Naive B cell (primary cell): ENCODE measurements around the gene FCF1. TPM values are rescaled to one million over a fixed set of nuclear protein-coding genes. Genes with fewer than 3 reads are reported as not detected.
A peak's percentile ranks its signal among the peaks of the same experiment; 100 is the strongest.

ENCODE experiments used
- ATAC-seq, 2 donors: fragments of 150-1000 bp; cut with Tn5 transposase; 2 replicates each; pipeline ENCODE4 v1.10.0; 2021; ENCODE audit warnings: low read depth in 2 of 2, mild to moderate bottlenecking in 2 of 2, moderate library complexity in 2 of 2
- DNase-seq: peaks from one replicate; pipeline ENCODE4 v3.0.0; 2022
- H3K27ac Mint-ChIP-seq, 6 donors: one replicate each; pipeline ENCODE4 v1.8.0; 2020 to 2022; ENCODE audit warnings: mild to moderate bottlenecking in 6 of 6, mixed read lengths in 6 of 6, moderate library complexity in 5 of 6, inconsistent platforms in 2 of 6
- H3K27me3 Mint-ChIP-seq, 3 donors: one replicate each; pipeline ENCODE4 v1.8.0; 2021 to 2022; ENCODE audit warnings: mixed read lengths in 3 of 3, mild to moderate bottlenecking in 1 of 3
- H3K36me3 Mint-ChIP-seq, 2 donors: one replicate each; pipeline ENCODE4 v1.8.0; 2020 to 2022; ENCODE audit warnings: mixed read lengths in 2 of 2, inconsistent platforms in 1 of 2, mild to moderate bottlenecking in 1 of 2
- H3K4me1 Mint-ChIP-seq, 3 donors: one replicate each; pipeline ENCODE4 v1.8.0; 2020 to 2022; ENCODE audit warnings: mixed read lengths in 3 of 3, inconsistent platforms in 1 of 3, mild to moderate bottlenecking in 1 of 3, moderate library complexity in 1 of 3
- H3K4me3 Mint-ChIP-seq, 8 donors: one replicate each; pipeline ENCODE4 v1.8.0; 2020 to 2022; ENCODE audit warnings: mild to moderate bottlenecking in 8 of 8, mixed read lengths in 8 of 8, moderate library complexity in 8 of 8, inconsistent platforms in 2 of 8
- H3K9me3 Mint-ChIP-seq, 7 donors: one replicate each; pipeline ENCODE4 v1.8.0; 2020 to 2022; ENCODE audit warnings: mixed read lengths in 7 of 7, mild to moderate bottlenecking in 5 of 7, inconsistent platforms in 2 of 7, moderate library complexity in 1 of 7
- polyA plus RNA-seq, 6 donors: library from polyadenylated mRNA; unstranded; fragments of 300-500 nt; fragmentation: Illumina TruSeq; gene quantifications; one replicate each; pipeline ENCODE4 v1.2.3, GENCODE V29; 2021; ENCODE audit warnings: low read depth in 6 of 6

The FCF1 gene, protein sequence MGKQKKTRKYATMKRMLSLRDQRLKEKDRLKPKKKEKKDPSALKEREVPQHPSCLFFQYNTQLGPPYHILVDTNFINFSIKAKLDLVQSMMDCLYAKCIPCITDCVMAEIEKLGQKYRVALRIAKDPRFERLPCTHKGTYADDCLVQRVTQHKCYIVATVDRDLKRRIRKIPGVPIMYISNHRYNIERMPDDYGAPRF
- polyA plus RNA-seq, result 10 to 100 TPM; 28.3 to 42.3 (median 33.8) TPM

DNA sequence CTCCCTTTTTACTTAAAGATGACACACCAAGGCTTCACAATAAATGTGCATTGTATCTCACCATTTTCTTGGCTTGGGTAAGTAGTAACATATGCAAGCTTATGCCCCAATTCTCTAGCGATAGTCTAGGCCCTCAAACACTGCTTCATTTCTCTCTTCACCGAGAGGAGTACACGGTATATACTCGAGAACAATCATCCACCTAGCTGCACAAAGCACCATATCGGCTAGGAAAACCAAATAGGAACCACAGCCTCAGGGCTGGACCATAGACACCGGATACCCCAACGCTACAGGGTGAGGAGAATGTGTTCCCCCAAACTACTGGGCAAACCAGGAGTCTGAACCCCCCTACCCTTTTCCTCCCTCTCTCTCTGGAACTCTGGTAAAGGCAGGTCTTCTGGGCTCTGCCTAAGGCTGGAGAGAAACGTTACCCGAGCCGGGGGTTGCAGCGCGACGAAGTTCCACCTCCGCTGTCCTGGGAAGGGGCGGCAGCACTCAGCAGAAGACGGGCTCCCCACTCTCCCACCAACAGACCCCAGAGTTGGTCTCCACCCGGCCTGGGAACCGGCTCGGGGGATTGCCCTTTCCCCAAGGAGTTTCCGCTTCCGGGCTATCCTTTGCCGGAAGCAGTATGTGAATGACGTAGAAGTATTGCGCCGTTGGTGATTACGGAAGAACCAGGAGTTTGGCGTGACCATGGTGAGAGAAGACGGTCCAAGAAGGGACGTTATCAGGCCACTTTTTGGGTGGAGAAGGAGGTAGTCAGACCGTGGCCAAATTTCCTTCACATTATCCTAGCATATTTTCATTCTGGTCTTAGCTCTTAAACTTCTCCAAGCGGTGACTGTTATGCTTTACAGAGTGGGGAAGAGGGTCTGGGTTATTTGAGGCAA is at the start of gene FCF1, which contains the start of gene AREL1:
Gene FCF1 (plus strand): TSS at position 646 of the 896 bp plus-strand sequence. CDS start 54 bp downstream, at position 700.
Gene AREL1 (minus strand): TSS at position 582 of the 896 bp plus-strand sequence. CDS start 27,465 bp downstream, outside the sequence.
- Mint-ChIP-seq H3K27ac (peak within 1 kb of the TSS; percentile 91 to 99 (median 98)), H3K9me3 (no peaks in the 10 kb centered on the region), H3K4me1 (peaks cover 25 to 40% (median 36%) of the 10 kb centered on the region in 3 donors), H3K36me3 (peaks cover 7 to 12% of the 10 kb centered on the region in 2 donors), H3K27me3 (no peaks in the 10 kb centered on the region), H3K4me3 (peak within 1 kb of the TSS; percentile 92 to 97 (median 96))
- peak; percentile 84 for DNase-seq
- ATAC-seq, result peak; percentile 96 to 97

- Mint-ChIP-seq H3K27me3 (no peaks in the 10 kb centered on the region), H3K36me3 (peaks cover 25 to 26% of the 10 kb centered on the region in 2 donors), H3K4me1 (peaks cover 0 to 3% (median 0%) of the 10 kb centered on the region in 3 donors), H3K9me3 (no peaks in the 10 kb centered on the region), H3K27ac (peak overlapping the region in 2 of 6 donors; percentile 3 to 66), H3K4me3 (no peak overlapping the region)
- no peak for ATAC-seq
- no peak for DNase-seq
These were observed 49.1 kb upstream of the FCF1 start for GRCh38 chr14:74663884-74664283.

GRCh38 chr14:74664717-74665116 is 48.2 kb upstream of the FCF1 start:
- DNase-seq, result no peak
- no peak for ATAC-seq
- peaks cover 26 to 33% of the 10 kb centered on the region in 2 donors for H3K36me3 Mint-ChIP-seq
- no peaks in the 10 kb centered on the region for H3K9me3 Mint-ChIP-seq
- no peak overlapping the region for H3K4me3 Mint-ChIP-seq
- peaks cover 0 to 3% (median 0%) of the 10 kb centered on the region in 3 donors for H3K4me1 Mint-ChIP-seq
- peak overlapping the region in 1 of 6 donors; percentile 19 for H3K27ac Mint-ChIP-seq
- H3K27me3 Mint-ChIP-seq, result no peaks in the 10 kb centered on the region

DNA sequence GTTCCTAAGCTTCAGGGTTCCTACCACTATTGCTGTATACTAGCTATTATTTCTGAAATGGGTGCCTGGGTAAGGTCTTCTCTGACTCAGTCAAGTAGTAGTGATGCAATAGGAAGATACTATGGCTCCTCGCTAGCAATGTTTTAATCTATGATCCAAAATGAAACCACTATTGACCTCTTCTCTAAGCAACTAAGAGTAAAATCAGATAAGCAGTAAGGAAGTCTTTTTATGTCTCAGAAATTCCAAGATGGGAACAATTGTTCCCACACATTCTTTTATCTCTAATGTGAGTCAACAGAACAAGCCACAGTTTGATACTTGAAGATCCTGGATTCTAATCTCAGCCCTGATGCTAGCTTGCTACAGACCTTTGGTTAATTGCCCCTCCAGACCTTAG is 45.2 kb upstream of the FCF1 start:
- Mint-ChIP-seq H3K9me3 (no peaks in the 10 kb centered on the region), H3K27ac (no peak overlapping the region), H3K36me3 (peaks cover 33 to 41% of the 10 kb centered on the region in 2 donors), H3K27me3 (no peaks in the 10 kb centered on the region), H3K4me3 (no peak overlapping the region), H3K4me1 (peaks cover 0 to 3% (median 0%) of the 10 kb centered on the region in 3 donors)
- ATAC-seq, result no peak
- DNase-seq, result no peak

DNA sequence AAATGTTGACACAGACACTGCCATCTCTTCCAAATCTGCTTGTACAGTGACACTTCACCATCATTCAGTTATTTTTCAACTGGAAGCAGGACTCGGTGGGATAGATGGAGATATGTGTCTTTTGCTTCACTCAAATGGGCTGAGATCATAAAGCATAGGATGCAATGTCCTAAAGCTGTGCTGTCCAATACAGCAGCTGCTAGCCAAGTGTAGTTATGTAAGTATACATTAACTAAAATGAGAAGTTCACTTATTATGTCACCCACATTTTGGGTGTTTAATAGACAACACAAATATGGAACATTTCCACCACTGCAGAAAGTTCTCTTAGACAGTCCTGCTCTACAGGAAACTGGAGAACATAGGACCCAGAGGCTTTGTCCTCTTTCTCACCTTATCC is 43.7 kb upstream of the FCF1 start:
- no peaks in the 10 kb centered on the region for H3K4me1 Mint-ChIP-seq
- H3K27me3 Mint-ChIP-seq, result no peaks in the 10 kb centered on the region
- H3K4me3 Mint-ChIP-seq, result no peak overlapping the region
- no peak overlapping the region for H3K27ac Mint-ChIP-seq
- no peaks in the 10 kb centered on the region for H3K9me3 Mint-ChIP-seq
- ATAC-seq (no peak), DNase-seq (no peak)
- H3K36me3 Mint-ChIP-seq, result peaks cover 20 to 46% of the 10 kb centered on the region in 2 donors

- DNase-seq (no peak), ATAC-seq (no peak)
- no peak overlapping the region for H3K27ac Mint-ChIP-seq
- H3K27me3 Mint-ChIP-seq, result no peaks in the 10 kb centered on the region
- H3K9me3 Mint-ChIP-seq, result no peaks in the 10 kb centered on the region
- H3K4me3 Mint-ChIP-seq, result no peak overlapping the region
- H3K4me1 Mint-ChIP-seq, result no peaks in the 10 kb centered on the region
- H3K36me3 Mint-ChIP-seq, result peaks cover 20 to 46% of the 10 kb centered on the region in 2 donors
These were observed 43.1 kb upstream of the FCF1 start for GRCh38 chr14:74669846-74670245.

- peaks cover 27 to 46% of the 10 kb centered on the region in 2 donors for H3K36me3 Mint-ChIP-seq
- no peak for DNase-seq
- H3K9me3 Mint-ChIP-seq, result no peaks in the 10 kb centered on the region
- H3K4me3 Mint-ChIP-seq, result no peak overlapping the region
- no peaks in the 10 kb centered on the region for H3K27me3 Mint-ChIP-seq
- ATAC-seq, result no peak
- H3K4me1 Mint-ChIP-seq, result no peaks in the 10 kb centered on the region
- peak overlapping the region in 1 of 6 donors; percentile 73 for H3K27ac Mint-ChIP-seq
These were observed 42.1 kb upstream of the FCF1 start for GRCh38 chr14:74670726-74671411.

DNA sequence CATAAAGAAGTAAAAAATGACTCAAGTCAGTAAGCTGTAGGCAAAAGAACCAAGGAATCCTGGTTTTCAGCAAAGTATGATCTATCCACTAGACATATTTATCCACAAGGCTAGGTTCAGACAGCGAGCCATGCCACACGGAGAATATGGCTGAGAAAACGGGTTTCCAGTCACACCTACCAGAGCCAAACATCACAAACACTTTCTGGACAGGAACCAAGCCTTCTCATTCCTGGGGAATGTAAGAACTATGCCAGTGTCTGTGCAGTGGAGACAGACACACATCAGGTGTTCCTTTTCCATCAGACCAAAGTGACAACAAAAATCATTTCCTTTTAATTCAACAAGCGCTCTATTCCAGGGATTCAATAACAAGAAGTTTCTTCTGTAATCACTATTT is 41.2 kb upstream of the FCF1 start:
- DNase-seq (no peak), ATAC-seq (no peak)
- Mint-ChIP-seq H3K9me3 (no peaks in the 10 kb centered on the region), H3K4me1 (no peaks in the 10 kb centered on the region), H3K36me3 (peaks cover 35 to 46% of the 10 kb centered on the region in 2 donors), H3K27me3 (no peaks in the 10 kb centered on the region), H3K4me3 (no peak overlapping the region), H3K27ac (no peak overlapping the region)

DNA sequence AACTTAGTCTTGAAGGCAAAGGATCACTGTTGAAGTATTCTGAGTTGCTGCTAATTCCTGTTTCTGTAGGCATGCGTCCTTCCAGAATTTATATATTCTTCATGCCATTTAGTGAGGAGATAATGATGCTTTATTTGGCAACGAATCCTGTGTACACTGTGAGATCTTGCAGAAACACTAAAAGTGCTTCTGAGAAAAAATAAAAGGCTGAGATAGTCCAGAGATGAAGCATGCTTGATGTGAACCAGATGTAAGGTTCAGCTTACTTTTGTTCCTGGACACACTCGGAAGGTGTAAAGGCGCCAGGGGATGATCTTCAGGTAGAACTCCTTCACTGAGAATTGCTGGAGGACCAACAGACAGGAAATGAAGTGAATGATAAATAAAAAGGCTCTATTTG is 39.2 kb upstream of the FCF1 start:
- no peaks in the 10 kb centered on the region for H3K9me3 Mint-ChIP-seq
- no peaks in the 10 kb centered on the region for H3K4me1 Mint-ChIP-seq
- H3K4me3 Mint-ChIP-seq, result no peak overlapping the region
- H3K27ac Mint-ChIP-seq, result no peak overlapping the region
- DNase-seq (no peak), ATAC-seq (no peak)
- H3K27me3 Mint-ChIP-seq, result no peaks in the 10 kb centered on the region
- peaks cover 28 to 36% of the 10 kb centered on the region in 2 donors for H3K36me3 Mint-ChIP-seq

GRCh38 chr14:74675219-74675618 is 37.7 kb upstream of the FCF1 start:
- DNase-seq (no peak), ATAC-seq (no peak)
- H3K9me3 Mint-ChIP-seq, result no peaks in the 10 kb centered on the region
- H3K36me3 Mint-ChIP-seq, result peaks cover 25 to 28% of the 10 kb centered on the region in 2 donors
- H3K27me3 Mint-ChIP-seq, result no peaks in the 10 kb centered on the region
- H3K27ac Mint-ChIP-seq, result no peak overlapping the region
- no peaks in the 10 kb centered on the region for H3K4me1 Mint-ChIP-seq
- no peak overlapping the region for H3K4me3 Mint-ChIP-seq

DNA sequence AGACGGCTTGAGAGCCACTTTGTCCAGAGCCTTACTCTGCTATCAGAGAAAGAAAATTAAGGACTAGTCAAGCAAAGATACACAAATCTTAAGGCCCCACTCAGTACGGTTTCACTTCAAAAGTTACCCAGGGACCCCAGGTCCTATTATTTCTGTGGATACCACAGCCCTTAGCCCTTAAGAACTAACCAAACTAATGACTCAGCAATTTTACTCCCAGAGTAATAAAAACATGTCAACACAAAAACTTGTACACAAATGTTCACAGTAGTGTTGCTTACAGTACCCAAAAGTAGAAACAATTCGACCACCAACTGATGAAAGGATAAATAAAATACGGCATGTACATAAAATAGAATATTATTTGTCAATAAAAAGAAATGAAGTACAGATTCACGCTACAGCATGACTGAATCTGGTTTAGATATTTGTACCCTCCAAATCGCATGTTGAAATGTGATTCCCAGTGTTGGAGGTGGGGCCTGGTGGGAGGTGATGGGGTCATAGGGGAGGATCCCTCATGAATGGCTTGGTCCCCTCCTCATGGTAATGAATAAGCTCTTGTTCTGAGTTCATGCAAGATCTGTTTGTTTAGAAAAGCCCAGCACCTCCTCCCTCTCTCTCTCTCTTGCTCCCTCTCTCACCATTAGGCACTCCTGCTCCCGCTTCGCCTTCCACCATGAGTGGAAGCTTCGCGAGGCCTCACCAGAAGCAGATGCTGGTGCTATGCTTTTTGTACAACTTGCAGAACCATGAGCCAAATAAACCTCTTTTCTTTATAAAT is 30.6 kb upstream of the FCF1 start:
- Mint-ChIP-seq H3K27ac (peak overlapping the region in 5 of 6 donors; percentile 20 to 65 (median 41)), H3K27me3 (no peaks in the 10 kb centered on the region), H3K4me3 (no peak overlapping the region), H3K4me1 (peaks cover 26 to 31% (median 29%) of the 10 kb centered on the region in 3 donors), H3K9me3 (no peaks in the 10 kb centered on the region), H3K36me3 (peaks cover 0 to 7% of the 10 kb centered on the region in 2 donors)
- DNase-seq (no peak), ATAC-seq (no peak)

GRCh38 chr14:74683406-74683805 is 29.5 kb upstream of the FCF1 start:
- peaks cover 4 to 9% of the 10 kb centered on the region in 2 donors for H3K36me3 Mint-ChIP-seq
- ATAC-seq, result no peak
- H3K4me1 Mint-ChIP-seq, result peaks cover 28 to 31% (median 29%) of the 10 kb centered on the region in 3 donors

More at GRCh38 chr14:74683406-74683805, 29.5 kb upstream of the FCF1 start:
- no peak for DNase-seq
- no peaks in the 10 kb centered on the region for H3K9me3 Mint-ChIP-seq
- peak overlapping the region; percentile 46 to 92 (median 72) for H3K27ac Mint-ChIP-seq
- H3K4me3 Mint-ChIP-seq, result peak overlapping the region in 6 of 8 donors; percentile 16 to 85 (median 68)
- H3K27me3 Mint-ChIP-seq, result no peaks in the 10 kb centered on the region
